Neural progenitor cell (in vitro differentiated cells): ENCODE data around the gene MEG3.
"Not testable (repeated sequence)": the region's sequence is repeated elsewhere in the genome, so short reads cannot be mapped to it uniquely, and the experiment has no call there.

Experiments
- EZH2phosphoT487 ChIP-seq: fragments of 200-600 bp; sonication (generic); IDR thresholded peaks from 2 replicates; pipeline ENCODE4 v1.6.1; 2017; ENCODE audit warnings: antibody characterized with exemption
- TF ChIP-seq, protein P1 (sequence below): fragments of 200-600 bp; sonication (generic); IDR thresholded peaks from 2 replicates; pipeline ENCODE4 v1.5.1; 2017; ENCODE audit warnings: antibody characterized with exemption, mild to moderate bottlenecking

- TF ChIP-seq, protein P1, sequence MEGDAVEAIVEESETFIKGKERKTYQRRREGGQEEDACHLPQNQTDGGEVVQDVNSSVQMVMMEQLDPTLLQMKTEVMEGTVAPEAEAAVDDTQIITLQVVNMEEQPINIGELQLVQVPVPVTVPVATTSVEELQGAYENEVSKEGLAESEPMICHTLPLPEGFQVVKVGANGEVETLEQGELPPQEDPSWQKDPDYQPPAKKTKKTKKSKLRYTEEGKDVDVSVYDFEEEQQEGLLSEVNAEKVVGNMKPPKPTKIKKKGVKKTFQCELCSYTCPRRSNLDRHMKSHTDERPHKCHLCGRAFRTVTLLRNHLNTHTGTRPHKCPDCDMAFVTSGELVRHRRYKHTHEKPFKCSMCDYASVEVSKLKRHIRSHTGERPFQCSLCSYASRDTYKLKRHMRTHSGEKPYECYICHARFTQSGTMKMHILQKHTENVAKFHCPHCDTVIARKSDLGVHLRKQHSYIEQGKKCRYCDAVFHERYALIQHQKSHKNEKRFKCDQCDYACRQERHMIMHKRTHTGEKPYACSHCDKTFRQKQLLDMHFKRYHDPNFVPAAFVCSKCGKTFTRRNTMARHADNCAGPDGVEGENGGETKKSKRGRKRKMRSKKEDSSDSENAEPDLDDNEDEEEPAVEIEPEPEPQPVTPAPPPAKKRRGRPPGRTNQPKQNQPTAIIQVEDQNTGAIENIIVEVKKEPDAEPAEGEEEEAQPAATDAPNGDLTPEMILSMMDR: not testable (repeated sequence)
- TF ChIP-seq EZH2phosphoT487: not testable (repeated sequence)
These were observed 7.0 kb upstream of the MEG3 start for GRCh38 chr14:100818923-100819322.
